HG03378 (cell line): ENCODE measurements around the gene PPP6R1.

Experiments
- ATAC-seq: cut with Tn5 transposase; IDR thresholded peaks from one replicate; pipeline ENCODE4 v1.9.1; 2021; ENCODE audit warnings: mild to moderate bottlenecking, moderate library complexity; ENCODE audit not compliant: unreplicated experiment

The PPP6R1 gene

DNA sequence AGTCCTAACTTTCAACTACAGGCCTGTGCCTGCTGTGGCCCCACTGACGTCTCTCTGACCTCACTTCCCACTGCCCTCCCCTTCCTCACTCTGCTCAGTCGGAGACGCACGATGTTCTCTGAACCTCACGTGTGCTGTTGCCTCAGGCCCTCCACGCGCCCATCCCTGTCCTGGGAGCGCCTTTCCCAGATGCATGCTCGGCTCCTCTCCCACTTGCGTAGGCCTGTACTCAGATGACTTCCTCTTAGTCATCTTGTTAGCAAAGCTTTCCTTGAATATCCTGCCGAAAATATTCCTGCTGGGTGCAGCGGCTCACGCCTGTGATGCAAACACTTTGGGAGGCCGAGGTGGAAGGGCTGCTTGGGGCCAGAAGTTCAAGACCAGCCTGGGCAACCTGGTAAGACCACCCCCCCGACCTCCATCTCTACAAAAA, 69.4 kb downstream of the PPP6R1 start:
- ATAC-seq, result no peak

- no peak for ATAC-seq
These were observed 70.2 kb downstream of the PPP6R1 start for GRCh38 chr19:55188625-55189024.

DNA sequence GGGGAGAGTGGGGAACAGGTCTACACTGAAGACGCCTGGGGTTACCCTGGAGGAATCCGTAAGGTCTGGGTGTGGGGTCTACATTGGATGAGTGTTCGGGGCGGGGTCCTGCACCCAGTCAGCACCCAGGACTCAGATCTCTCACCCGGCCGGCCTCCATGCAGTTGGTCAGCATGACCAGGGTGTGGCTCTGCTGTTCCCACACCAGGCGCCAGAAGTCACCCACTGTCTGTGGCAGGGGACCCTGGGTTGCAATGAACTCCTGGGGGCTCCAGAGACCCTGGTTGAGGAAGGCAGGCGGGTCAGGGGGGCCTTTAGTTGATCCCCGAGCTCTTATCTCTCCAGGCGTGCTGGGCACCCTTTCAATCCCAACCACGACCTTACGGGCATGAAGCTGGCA, 72.7 kb downstream of the PPP6R1 start:
- ATAC-seq, result no peak

DNA sequence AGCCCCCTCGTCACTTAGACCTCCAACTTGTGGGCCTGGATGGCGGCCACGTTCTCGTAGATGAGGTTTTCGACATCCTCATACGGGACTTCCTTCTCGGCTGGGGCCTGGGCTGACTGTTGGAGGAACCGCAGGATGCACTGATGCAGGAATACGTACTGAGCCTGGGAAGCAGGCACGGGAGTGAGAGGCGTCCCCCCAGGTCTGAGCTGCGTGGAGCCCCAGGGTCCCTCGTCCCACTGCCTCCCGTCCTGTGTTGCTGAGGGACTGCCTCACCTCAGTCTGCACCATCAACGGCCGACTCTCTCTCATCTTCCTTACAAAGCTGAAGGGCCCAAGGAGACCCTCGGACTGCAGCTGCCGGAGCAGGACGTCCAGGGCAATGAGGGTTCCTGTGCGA, 77.1 kb downstream of the PPP6R1 start:
- no peak for ATAC-seq
